K562 (cell line): ENCODE data around the gene TRMT2A. TPM values are rescaled to one million over a fixed set of nuclear protein-coding genes. Genes with fewer than 3 reads are reported as not detected.

Experiments
- ATAC-seq: fragments of 200-7000 bp; cut with Tn5 transposase; 3 replicates; pipeline ENCODE4 v1.9.1; 2020; ENCODE audit warnings: moderate library complexity
- BruUV-seq: library from RNA; stranded (reverse); fragments of 400-500 nt; replicated peaks from 2 replicates; lab custom pipeline; 2021; lab: Mats Ljungman, UMichigan
- CTCF ChIA-PET: fragments of 300-600 bp; formaldehyde crosslinking; extraction: SDS; loops from one replicate; lab custom pipeline; 2021; ENCODE audit warnings: low intra/inter-chr PET ratio; lab: Yijun Ruan, JAX
- POLR2A ChIA-PET: fragments of 300-600, 350-650 bp; sonication (Branson Sonifier 250); formaldehyde crosslinking; extraction: SDS; loops from one replicate; lab custom pipeline; 2021; ENCODE audit warnings: antibody characterized with exemption, inconsistent platforms; lab: Yijun Ruan, JAX
- DNase-seq, 4 experiments: peaks; one replicate each; pipeline versions ENCODE4 v3.0.0 to v3.0.0-alpha.2; 2011 to 2018; ENCODE audit warnings: low spot score in 3 of 4, mixed read lengths in 3 of 4; ENCODE audit errors: extremely low read depth in 1 of 4
- FAIRE-seq: peaks from 2 replicates; lab custom pipeline; 2011; peaks lifted over from hg19 to GRCh38; lab: Jason Lieb, UNC
- H2AFZ ChIP-seq: 2 replicates; pipeline ENCODE4 v1.6.0; 2011; ENCODE audit warnings: low read depth, low read length, control low read depth, inconsistent platforms
- H3K27ac ChIP-seq: fragments of 200-600 bp; 3 replicates; pipeline ENCODE4 v1.8.0; 2011; ENCODE audit warnings: low read depth, mild to moderate bottlenecking, control low read depth, inconsistent platforms, low read length, moderate library complexity, mixed read lengths; ENCODE audit errors: extremely low read depth
- H3K27me3 ChIP-seq, 2 experiments: fragments of 300-600 bp in 1 of 2; 2 replicates in 1 of 2; 3 replicates in 1 of 2; pipeline versions ENCODE4 v1.6.0 to v1.8.0; 2011; ENCODE audit warnings: inconsistent platforms in 2 of 2, low read length in 2 of 2, mild to moderate bottlenecking in 1 of 2, mixed read lengths in 1 of 2, moderate library complexity in 1 of 2; ENCODE audit not compliant: control insufficient read depth in 2 of 2, insufficient read depth in 2 of 2
- H3K36me3 ChIP-seq: fragments of 300-600 bp; 3 replicates; pipeline ENCODE4 v1.8.0; 2011; ENCODE audit warnings: mild to moderate bottlenecking, low read length, inconsistent platforms; ENCODE audit not compliant: control insufficient read depth, insufficient read depth
- H3K4me1 ChIP-seq, 2 experiments: fragments of 200-600 bp in 1 of 2; replicated peaks in 1 of 2; 2 replicates in 1 of 2; 3 replicates in 1 of 2; pipeline versions ENCODE4 v1.5.1 to v1.8.0; 2011; ENCODE audit warnings: inconsistent platforms in 2 of 2, low read length in 2 of 2, mild to moderate bottlenecking in 1 of 2, mixed read lengths in 1 of 2, moderate library complexity in 1 of 2; ENCODE audit not compliant: control insufficient read depth in 2 of 2, insufficient read depth in 2 of 2
- H3K4me2 ChIP-seq: 2 replicates; pipeline ENCODE4 v1.6.1; 2011; ENCODE audit warnings: low read length, control low read depth, inconsistent platforms, mixed read lengths; ENCODE audit not compliant: insufficient read depth
- H3K4me3 ChIP-seq: fragments of 200-600 bp; sonication (generic), shearing (Covaris generic); 2 replicates; pipeline ENCODE4 v1.5.1; 2016; ENCODE audit warnings: control low read depth, inconsistent platforms
- H3K79me2 ChIP-seq: fragments of 200-600 bp; 3 replicates; pipeline ENCODE4 v1.8.0; 2011; ENCODE audit warnings: low read length, inconsistent platforms; ENCODE audit not compliant: control insufficient read depth, insufficient read depth
- H3K9ac ChIP-seq, 2 experiments: 2 replicates each; pipeline versions ENCODE4 v1.6.0 to v1.6.1; 2011; ENCODE audit warnings: low read depth in 2 of 2, low read length in 2 of 2, control low read depth in 1 of 2, inconsistent platforms in 1 of 2, mild to moderate bottlenecking in 1 of 2, mixed read lengths in 1 of 2; ENCODE audit not compliant: insufficient read depth in 1 of 2
- H3K9me1 ChIP-seq: one replicate; pipeline ENCODE4 v1.6.0; 2011; ENCODE audit warnings: inconsistent platforms, mild to moderate bottlenecking, low read length, moderate library complexity; ENCODE audit not compliant: control insufficient read depth, insufficient read depth
- H3K9me3 ChIP-seq: replicated peaks from 2 replicates; pipeline ENCODE4 v1.5.1; 2011; ENCODE audit warnings: low read depth, low read length, inconsistent platforms; ENCODE audit not compliant: control insufficient read depth, insufficient read depth
- H4K20me1 ChIP-seq: replicated peaks from 2 replicates; pipeline ENCODE4 v1.6.1; 2011; ENCODE audit warnings: low read length, inconsistent platforms, mixed read lengths; ENCODE audit not compliant: control insufficient read depth, insufficient read depth
- HLTF ChIP-seq: fragments of 450-650 bp; IDR thresholded peaks from 2 replicates; pipeline ENCODE4 v1.6.1; 2016
- HNRNPL ChIP-seq: fragments of 200-400 bp; formaldehyde crosslinking; IDR thresholded peaks from 2 replicates; pipeline ENCODE4 v1.6.1; 2017; ENCODE audit warnings: low read depth, mild to moderate bottlenecking, low read length
- MED1 ChIP-seq: sonication (generic); formaldehyde crosslinking; IDR thresholded peaks from 2 replicates; pipeline ENCODE4 v1.8.1; 2023; ENCODE audit warnings: missing genetic modification reagents, borderline replicate concordance
- POLR2G ChIP-seq: fragments of 200-400 bp; formaldehyde crosslinking; IDR thresholded peaks from 2 replicates; pipeline ENCODE4 v1.6.1; 2017; ENCODE audit warnings: low read depth, mild to moderate bottlenecking, antibody characterized with exemption, low read length, moderate library complexity
- RB1 ChIP-seq: fragments of 450-650 bp; IDR thresholded peaks from 2 replicates; pipeline ENCODE4 v1.6.1; 2017; ENCODE audit warnings: low read depth, mild to moderate bottlenecking
- STAG1 ChIP-seq: sonication (generic); formaldehyde crosslinking; IDR thresholded peaks from 2 replicates; pipeline ENCODE4 v1.5.0; 2020; ENCODE audit warnings: missing genetic modification reagents, borderline replicate concordance
- WGBS: fragments of 100-300 bp; shearing (Covaris generic); methylation state at CpG from one replicate; pipeline ENCODE4 v1.1.6; 2016; ENCODE audit warnings: low coverage, mixed read lengths; ENCODE audit not compliant: insufficient coverage; ENCODE audit errors: missing lambda C conversion rate; 5-methylcytosine and 5-hydroxymethylcytosine counted together
- in situ Hi-C: fragments of 300-500 bp; cut with MboI; formaldehyde crosslinking; loops from 4 replicates; pipeline ENCODE4 v1.15.0; 2018; ENCODE audit warnings: inconsistent platforms, mixed read lengths
- intact Hi-C: fragments of 100-400 bp; cut with micrococcal nuclease; formaldehyde crosslinking; loops from 2 replicates; pipeline ENCODE4 v1.14.2; 2022
- polyA plus RNA-seq, 8 experiments: library from polyadenylated mRNA; depleted of rRNA in 4 of 8; stranded (reverse) in 5 of 8; unstranded in 3 of 8; fragments of >200 nt; fragmentation: Nextera tagmentation in 2 of 8; fragmentation: Illumina TruSeq in 1 of 8; extraction: Ambion mirVana in 2 of 8; extraction: Trizol in 1 of 8; gene quantifications; 2 replicates each; pipeline versions ENCODE4 v1.2.1 to v1.2.3, GENCODE V29; 2011 to 2014; ENCODE audit warnings: inconsistent platforms in 1 of 8, missing spikeins in 1 of 8
- total RNA-seq, 7 experiments: library from RNA; depleted of rRNA in 6 of 7; stranded (reverse); fragments of >200 nt in 6 of 7; fragmentation: Illumina TruSeq in 2 of 7; extraction: Trizol in 2 of 7; gene quantifications; 2 replicates each; pipeline versions ENCODE4 v1.2.1 to v1.2.3, GENCODE V29; 2011 to 2021; ENCODE audit warnings: low replicate concordance in 1 of 7
- TF ChIP-seq, protein P1 (sequence below): sonication (generic); formaldehyde crosslinking; IDR thresholded peaks from 2 replicates; pipeline ENCODE4 v1.8.1; 2023; ENCODE audit warnings: mild to moderate bottlenecking, missing genetic modification reagents
- TF ChIP-seq, protein P2 (sequence below): sonication (generic); formaldehyde crosslinking; IDR thresholded peaks from 2 replicates; pipeline ENCODE4 v1.9.0; 2022; ENCODE audit warnings: mild to moderate bottlenecking, missing genetic modification reagents
- TF ChIP-seq, protein P3 (sequence below), 2 experiments: fragments of 450-650 bp in 1 of 2; sonication (generic) in 1 of 2; formaldehyde crosslinking in 1 of 2; IDR thresholded peaks; 2 replicates each; pipeline versions ENCODE4 v1.7.1 to v1.9.0; 2016 to 2022; ENCODE audit warnings: inconsistent platforms in 1 of 2, mild to moderate bottlenecking in 1 of 2, missing genetic modification reagents in 1 of 2

The TRMT2A gene
- total and polyA plus RNA-seq, 9 of the 15 experiments (the other 6 are each of a cell fraction or from before 2014, with no cell fraction given): 1.6 to 265 (median 140) TPM

DNA sequence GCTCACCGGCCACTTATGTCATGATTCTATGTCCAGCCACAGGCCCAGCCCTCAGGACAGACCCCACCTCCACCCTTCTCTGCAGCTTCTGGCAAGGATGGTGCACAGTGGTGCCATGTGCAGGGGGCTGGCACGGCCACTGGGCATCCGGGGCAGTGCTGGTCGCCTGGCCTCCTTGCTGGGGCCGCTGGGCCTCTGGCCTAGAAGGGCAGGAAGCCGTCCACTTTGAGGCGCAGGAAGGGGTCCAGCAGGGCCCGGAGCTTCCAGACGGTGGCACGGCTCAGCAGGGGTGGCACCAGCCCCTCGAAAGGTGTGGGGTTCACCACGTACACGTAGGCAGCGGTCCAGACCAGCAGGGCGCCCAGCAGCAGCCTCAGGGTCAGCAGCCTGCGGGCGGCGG lies 31.4 kb upstream of the TRMT2A start:
- H3K4me1 ChIP-seq: peaks cover 0 to 79% of the 10 kb centered on the region in 2 experiments; a peak in 2 of 5 replicates
- no peak for DNase-seq
- no peaks in the 10 kb centered on the region for H3K9me3 ChIP-seq
- POLR2A ChIA-PET: interaction anchor here (0.6 to 1.6 kb wide), 3 partner anchors 9 to 252 kb away, joined by 3 to 6 read pairs (median 3); no protein-coding TSS in a partner anchor
- no peaks in the 10 kb centered on the region; the same call in 2 of the 3 replicates for H3K36me3 ChIP-seq
- H3K27ac ChIP-seq: no peak overlapping the region
- no peak overlapping the region for H3K4me3 ChIP-seq
- no peak overlapping the region for H3K4me2 ChIP-seq
- no peak overlapping the region for H2AFZ ChIP-seq
- H3K79me2 ChIP-seq: no peaks in the 10 kb centered on the region
- 45% methylated on average over 18 of the region's 18 CpGs for WGBS
- no peaks in the 10 kb centered on the region for H3K9me1 ChIP-seq
- intact Hi-C loops (no loop called here), in situ Hi-C loops (no loop called here)
- peak overlapping the region in 1 of 2 experiments; percentile 57; a peak in 2 of 4 replicates for H3K9ac ChIP-seq
- CTCF ChIA-PET: no interaction called here
- no peak for ATAC-seq
- peaks cover 26% of the 10 kb centered on the region for H4K20me1 ChIP-seq
- peaks cover 9 to 15% of the 10 kb centered on the region in 2 experiments; a peak in 4 of 5 replicates for H3K27me3 ChIP-seq
- FAIRE-seq: no peak
- no TSS peak for BruUV-seq
- TF ChIP-seq STAG1 (CRISPR knock-in tag) (0 out of 2 replicates have a peak, but pooled peaks have one; percentile 45), MED1 (CRISPR knock-in tag) (peak; percentile 84; the same call in 1 of the 2 replicates), HNRNPL (peak; percentile 97), HLTF (no peak), POLR2G (peak; percentile 50; the same call in 1 of the 2 replicates), RB1 (no peak)
- TF ChIP-seq, protein P1, sequence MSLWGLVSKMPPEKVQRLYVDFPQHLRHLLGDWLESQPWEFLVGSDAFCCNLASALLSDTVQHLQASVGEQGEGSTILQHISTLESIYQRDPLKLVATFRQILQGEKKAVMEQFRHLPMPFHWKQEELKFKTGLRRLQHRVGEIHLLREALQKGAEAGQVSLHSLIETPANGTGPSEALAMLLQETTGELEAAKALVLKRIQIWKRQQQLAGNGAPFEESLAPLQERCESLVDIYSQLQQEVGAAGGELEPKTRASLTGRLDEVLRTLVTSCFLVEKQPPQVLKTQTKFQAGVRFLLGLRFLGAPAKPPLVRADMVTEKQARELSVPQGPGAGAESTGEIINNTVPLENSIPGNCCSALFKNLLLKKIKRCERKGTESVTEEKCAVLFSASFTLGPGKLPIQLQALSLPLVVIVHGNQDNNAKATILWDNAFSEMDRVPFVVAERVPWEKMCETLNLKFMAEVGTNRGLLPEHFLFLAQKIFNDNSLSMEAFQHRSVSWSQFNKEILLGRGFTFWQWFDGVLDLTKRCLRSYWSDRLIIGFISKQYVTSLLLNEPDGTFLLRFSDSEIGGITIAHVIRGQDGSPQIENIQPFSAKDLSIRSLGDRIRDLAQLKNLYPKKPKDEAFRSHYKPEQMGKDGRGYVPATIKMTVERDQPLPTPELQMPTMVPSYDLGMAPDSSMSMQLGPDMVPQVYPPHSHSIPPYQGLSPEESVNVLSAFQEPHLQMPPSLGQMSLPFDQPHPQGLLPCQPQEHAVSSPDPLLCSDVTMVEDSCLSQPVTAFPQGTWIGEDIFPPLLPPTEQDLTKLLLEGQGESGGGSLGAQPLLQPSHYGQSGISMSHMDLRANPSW: peak; percentile 36; the same call in 1 of the 2 replicates
- TF ChIP-seq, protein P2, sequence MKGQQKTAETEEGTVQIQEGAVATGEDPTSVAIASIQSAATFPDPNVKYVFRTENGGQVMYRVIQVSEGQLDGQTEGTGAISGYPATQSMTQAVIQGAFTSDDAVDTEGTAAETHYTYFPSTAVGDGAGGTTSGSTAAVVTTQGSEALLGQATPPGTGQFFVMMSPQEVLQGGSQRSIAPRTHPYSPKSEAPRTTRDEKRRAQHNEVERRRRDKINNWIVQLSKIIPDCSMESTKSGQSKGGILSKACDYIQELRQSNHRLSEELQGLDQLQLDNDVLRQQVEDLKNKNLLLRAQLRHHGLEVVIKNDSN (CRISPR knock-in tag): peak; percentile 15; the same call in 1 of the 2 replicates
- TF ChIP-seq, protein P3, sequence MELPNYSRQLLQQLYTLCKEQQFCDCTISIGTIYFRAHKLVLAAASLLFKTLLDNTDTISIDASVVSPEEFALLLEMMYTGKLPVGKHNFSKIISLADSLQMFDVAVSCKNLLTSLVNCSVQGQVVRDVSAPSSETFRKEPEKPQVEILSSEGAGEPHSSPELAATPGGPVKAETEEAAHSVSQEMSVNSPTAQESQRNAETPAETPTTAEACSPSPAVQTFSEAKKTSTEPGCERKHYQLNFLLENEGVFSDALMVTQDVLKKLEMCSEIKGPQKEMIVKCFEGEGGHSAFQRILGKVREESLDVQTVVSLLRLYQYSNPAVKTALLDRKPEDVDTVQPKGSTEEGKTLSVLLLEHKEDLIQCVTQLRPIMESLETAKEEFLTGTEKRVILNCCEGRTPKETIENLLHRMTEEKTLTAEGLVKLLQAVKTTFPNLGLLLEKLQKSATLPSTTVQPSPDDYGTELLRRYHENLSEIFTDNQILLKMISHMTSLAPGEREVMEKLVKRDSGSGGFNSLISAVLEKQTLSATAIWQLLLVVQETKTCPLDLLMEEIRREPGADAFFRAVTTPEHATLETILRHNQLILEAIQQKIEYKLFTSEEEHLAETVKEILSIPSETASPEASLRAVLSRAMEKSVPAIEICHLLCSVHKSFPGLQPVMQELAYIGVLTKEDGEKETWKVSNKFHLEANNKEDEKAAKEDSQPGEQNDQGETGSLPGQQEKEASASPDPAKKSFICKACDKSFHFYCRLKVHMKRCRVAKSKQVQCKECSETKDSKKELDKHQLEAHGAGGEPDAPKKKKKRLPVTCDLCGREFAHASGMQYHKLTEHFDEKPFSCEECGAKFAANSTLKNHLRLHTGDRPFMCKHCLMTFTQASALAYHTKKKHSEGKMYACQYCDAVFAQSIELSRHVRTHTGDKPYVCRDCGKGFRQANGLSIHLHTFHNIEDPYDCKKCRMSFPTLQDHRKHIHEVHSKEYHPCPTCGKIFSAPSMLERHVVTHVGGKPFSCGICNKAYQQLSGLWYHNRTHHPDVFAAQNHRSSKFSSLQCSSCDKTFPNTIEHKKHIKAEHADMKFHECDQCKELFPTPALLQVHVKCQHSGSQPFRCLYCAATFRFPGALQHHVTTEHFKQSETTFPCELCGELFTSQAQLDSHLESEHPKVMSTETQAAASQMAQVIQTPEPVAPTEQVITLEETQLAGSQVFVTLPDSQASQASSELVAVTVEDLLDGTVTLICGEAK (IDR thresholded peaks at IDR 0.05): no peak
- TF ChIP-seq, protein P3 (CRISPR knock-in tag; IDR thresholded peaks at IDR 0.05): no peak
